ENCODE measurements around the gene PLXNA2.
A peak's percentile ranks its signal among the peaks of the same experiment; 100 is the strongest.

The PLXNA2 gene

GRCh38 chr1:208136459-208137182 lies 107.6 kb downstream of the PLXNA2 start:
- DNase-seq (ENCODE audit: low read depth) = no peak
- no peak overlapping the region for H3K4me3 ChIP-seq (replicated peaks; ENCODE audit: low read depth, low read length)
- no peak for TF ChIP-seq CTCF (IDR thresholded peaks at IDR 0.05; ENCODE audit: low read length, missing control alignments)

- peak; percentile 54 for DNase-seq (ENCODE audit: low read depth)
- no peak overlapping the region for H3K4me3 ChIP-seq (replicated peaks; ENCODE audit: low read depth, low read length)
- TF ChIP-seq CTCF (IDR thresholded peaks at IDR 0.05; ENCODE audit: low read length, missing control alignments) = no peak
These were observed 108.8 kb downstream of the PLXNA2 start for GRCh38 chr1:208135354-208135753.

GRCh38 chr1:208134491-208134890 lies 109.7 kb downstream of the PLXNA2 start:
- no peak overlapping the region for H3K4me3 ChIP-seq (replicated peaks; ENCODE audit: low read depth, low read length)
- DNase-seq (ENCODE audit: low read depth) = no peak
- no peak for TF ChIP-seq CTCF (IDR thresholded peaks at IDR 0.05; ENCODE audit: low read length, missing control alignments)

- no peak for DNase-seq (ENCODE audit: low read depth)
- TF ChIP-seq CTCF (IDR thresholded peaks at IDR 0.05; ENCODE audit: low read length, missing control alignments) = no peak
- H3K4me3 ChIP-seq (replicated peaks; ENCODE audit: low read depth, low read length) = no peak overlapping the region
These were observed 110.8 kb downstream of the PLXNA2 start for GRCh38 chr1:208133355-208133754.

GRCh38 chr1:208132287-208132882 lies 111.8 kb downstream of the PLXNA2 start:
- peak; percentile 87 for TF ChIP-seq CTCF (IDR thresholded peaks at IDR 0.05; ENCODE audit: low read length, missing control alignments)
- DNase-seq (ENCODE audit: low read depth) = peak; percentile 81

GRCh38 chr1:208131621-208132286 lies 112.4 kb downstream of the PLXNA2 start:
- DNase-seq (ENCODE audit: low read depth) = no peak
- no peak overlapping the region for H3K4me3 ChIP-seq (replicated peaks; ENCODE audit: low read depth, low read length)
- no peak for TF ChIP-seq CTCF (IDR thresholded peaks at IDR 0.05; ENCODE audit: low read length, missing control alignments)

More at GRCh38 chr1:208132287-208132882, 111.8 kb downstream of the PLXNA2 start:
- no peak overlapping the region for H3K4me3 ChIP-seq (replicated peaks; ENCODE audit: low read depth, low read length)
